ENCODE data around the gene ATM. TPM values are rescaled to one million over a fixed set of nuclear protein-coding genes. Genes with fewer than 3 reads are reported as not detected.
"Not testable (repeated sequence)": the region's sequence is repeated elsewhere in the genome, so short reads cannot be mapped to it uniquely, and the experiment has no call there.

Gene ATM
- total RNA-seq, 1 donor from 2014 or later: 51.5 TPM

DNA sequence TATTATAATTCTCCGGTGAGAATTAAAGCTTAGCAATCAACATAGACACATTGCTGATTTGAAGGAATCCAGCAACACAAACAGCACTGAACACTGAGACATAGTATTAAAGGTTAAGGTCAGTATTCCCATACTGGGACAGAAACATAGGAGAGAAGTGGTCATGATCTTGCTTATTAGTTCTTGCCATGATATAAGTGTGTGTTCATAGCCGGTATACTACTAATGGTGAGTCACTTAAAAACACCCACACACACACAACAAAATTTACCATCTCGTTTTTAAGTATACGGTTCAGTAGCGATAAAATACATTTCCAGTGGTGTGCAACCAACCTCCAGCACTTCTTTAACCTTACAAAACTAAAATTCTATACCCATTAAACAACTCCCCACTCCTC, 148.1 kb downstream of the ATM start:
- Mint-ChIP-seq H3K4me1 (ENCODE audit: unreplicated experiment) (no peaks in the 10 kb centered on the region), H3K4me3 (ENCODE audit: unreplicated experiment) (no peak overlapping the region), H3K36me3 (ENCODE audit: low read depth, unreplicated experiment) (peaks cover 4% of the 10 kb centered on the region), H3K27ac (ENCODE audit: unreplicated experiment) (no peak overlapping the region), H3K9me3 (ENCODE audit: unreplicated experiment) (peaks cover 5% of the 10 kb centered on the region), H3K27me3 (ENCODE audit: unreplicated experiment) (no peaks in the 10 kb centered on the region)
- DNase-seq (ENCODE audit: low spot score): no peak
- TF ChIP-seq CTCF (IDR thresholded peaks at IDR 0.05; ENCODE audit: unreplicated experiment): no peak

- not testable (repeated sequence) for H3K4me3 Mint-ChIP-seq (ENCODE audit: unreplicated experiment); H3K9me3 Mint-ChIP-seq (ENCODE audit: unreplicated experiment); H3K27me3 Mint-ChIP-seq (ENCODE audit: unreplicated experiment); H3K27ac Mint-ChIP-seq (ENCODE audit: unreplicated experiment); DNase-seq (ENCODE audit: low spot score); H3K4me1 Mint-ChIP-seq (ENCODE audit: unreplicated experiment); H3K36me3 Mint-ChIP-seq (ENCODE audit: low read depth, unreplicated experiment)
Measured at GRCh38 chr11:108373505-108373904, 150.6 kb downstream of the ATM start.

- no peak for DNase-seq (ENCODE audit: low spot score)
- Mint-ChIP-seq H3K4me1 (ENCODE audit: unreplicated experiment) (peaks cover 3% of the 10 kb centered on the region), H3K9me3 (ENCODE audit: unreplicated experiment) (no peaks in the 10 kb centered on the region), H3K4me3 (ENCODE audit: unreplicated experiment) (no peak overlapping the region), H3K36me3 (ENCODE audit: low read depth, unreplicated experiment) (no peaks in the 10 kb centered on the region), H3K27me3 (ENCODE audit: unreplicated experiment) (no peaks in the 10 kb centered on the region), H3K27ac (ENCODE audit: unreplicated experiment) (no peak overlapping the region)
- TF ChIP-seq CTCF (IDR thresholded peaks at IDR 0.05; ENCODE audit: unreplicated experiment): no peak
Measured at GRCh38 chr11:108388576-108388975, 165.7 kb downstream of the ATM start.

GRCh38 chr11:108392353-108392752, 169.5 kb downstream of the ATM start:
- Mint-ChIP-seq H3K4me3 (ENCODE audit: unreplicated experiment) (no peak overlapping the region), H3K27me3 (ENCODE audit: unreplicated experiment) (peaks cover 1% of the 10 kb centered on the region), H3K36me3 (ENCODE audit: low read depth, unreplicated experiment) (no peaks in the 10 kb centered on the region), H3K27ac (ENCODE audit: unreplicated experiment) (no peak overlapping the region), H3K9me3 (ENCODE audit: unreplicated experiment) (no peaks in the 10 kb centered on the region), H3K4me1 (ENCODE audit: unreplicated experiment) (peaks cover 3% of the 10 kb centered on the region)
- no peak for TF ChIP-seq CTCF (IDR thresholded peaks at IDR 0.05; ENCODE audit: unreplicated experiment)
- no peak for DNase-seq (ENCODE audit: low spot score)

GRCh38 chr11:108393046-108393445, 170.2 kb downstream of the ATM start:
- Mint-ChIP-seq H3K36me3 (ENCODE audit: low read depth, unreplicated experiment) (no peaks in the 10 kb centered on the region), H3K9me3 (ENCODE audit: unreplicated experiment) (no peaks in the 10 kb centered on the region), H3K27me3 (ENCODE audit: unreplicated experiment) (peaks cover 1% of the 10 kb centered on the region), H3K4me1 (ENCODE audit: unreplicated experiment) (peaks cover 3% of the 10 kb centered on the region), H3K4me3 (ENCODE audit: unreplicated experiment) (no peak overlapping the region), H3K27ac (ENCODE audit: unreplicated experiment) (no peak overlapping the region)
- TF ChIP-seq CTCF (IDR thresholded peaks at IDR 0.05; ENCODE audit: unreplicated experiment): no peak
- no peak for DNase-seq (ENCODE audit: low spot score)

Measured in endothelial cell (in vitro differentiated cells).